Measurements from ENCODE around the gene NLRC3.
A peak's percentile ranks its signal among the peaks of the same experiment; 100 is the strongest.
"Not testable (repeated sequence)": the region's sequence is repeated elsewhere in the genome, so short reads cannot be mapped to it uniquely, and the experiment has no call there.

The NLRC3 gene

GRCh38 chr16:3577302-3577752 is at the start of gene NLRC3:
Gene NLRC3, minus strand, starts transcription at chr16:3577403. Its CDS starts 12,367 bp downstream, at chr16:3565036.
- DNase-seq = peak; percentile 22 to 26

GRCh38 chr16:3625911-3626732 is 48.9 kb upstream of the NLRC3 start:
- DNase-seq = peak; percentile 64

- DNase-seq = no peak
These were observed 48.1 kb upstream of the NLRC3 start for GRCh38 chr16:3625331-3625730.

- no peak for DNase-seq
These were observed 46.4 kb upstream of the NLRC3 start for GRCh38 chr16:3623642-3624041.

- DNase-seq = no peak
These were observed 41.6 kb upstream of the NLRC3 start for GRCh38 chr16:3618769-3619141.

GRCh38 chr16:3612510-3613466 is 35.6 kb upstream of the NLRC3 start:
- DNase-seq = no peak

- peak; percentile 59 to 60 for DNase-seq
These were observed 34.2 kb upstream of the NLRC3 start, which contains the start of gene SLX4 for GRCh38 chr16:3611146-3611975. Gene SLX4, minus strand, starts transcription at chr16:3611606. Its CDS starts 2,642 bp downstream, at chr16:3608964.

GRCh38 chr16:3610698-3611145 is 33.5 kb upstream of the NLRC3 start:
- DNase-seq = no peak

GRCh38 chr16:3609895-3610697 is 32.9 kb upstream of the NLRC3 start:
- DNase-seq = peak; percentile 1 to 21

GRCh38 chr16:3608976-3609375 is 31.8 kb upstream of the NLRC3 start:
- not testable (repeated sequence) for DNase-seq

- no peak for DNase-seq
These were observed 30.9 kb upstream of the NLRC3 start for GRCh38 chr16:3608069-3608468.

GRCh38 chr16:3607634-3608033 is 30.4 kb upstream of the NLRC3 start:
- no peak for DNase-seq

- DNase-seq = no peak
These were observed 30.0 kb upstream of the NLRC3 start for GRCh38 chr16:3607161-3607560.

- DNase-seq = no peak
These were observed 29.2 kb upstream of the NLRC3 start for GRCh38 chr16:3606441-3606840.

GRCh38 chr16:3602320-3602653 is 25.1 kb upstream of the NLRC3 start:
- DNase-seq = no peak

- no peak for DNase-seq
These were observed 24.6 kb upstream of the NLRC3 start for GRCh38 chr16:3601614-3602319.

GRCh38 chr16:3599922-3600321 is 22.7 kb upstream of the NLRC3 start:
- DNase-seq = no peak

- no peak for DNase-seq
These were observed 21.9 kb upstream of the NLRC3 start for GRCh38 chr16:3599121-3599520.

- DNase-seq = no peak
These were observed 21.0 kb upstream of the NLRC3 start for GRCh38 chr16:3598236-3598635.

GRCh38 chr16:3597676-3598075 is 20.5 kb upstream of the NLRC3 start:
- DNase-seq = no peak

GRCh38 chr16:3597226-3597625 is 20.0 kb upstream of the NLRC3 start:
- no peak for DNase-seq
